Globus pallidus (tissue), 1 donor: ENCODE data around the gene CDKN1C.

ENCODE experiments used
- DNase-seq: peaks from one replicate; pipeline ENCODE4 v3.0.0-alpha.2; 2015; ENCODE audit warnings: low spot score

CDKN1C gene

DNA sequence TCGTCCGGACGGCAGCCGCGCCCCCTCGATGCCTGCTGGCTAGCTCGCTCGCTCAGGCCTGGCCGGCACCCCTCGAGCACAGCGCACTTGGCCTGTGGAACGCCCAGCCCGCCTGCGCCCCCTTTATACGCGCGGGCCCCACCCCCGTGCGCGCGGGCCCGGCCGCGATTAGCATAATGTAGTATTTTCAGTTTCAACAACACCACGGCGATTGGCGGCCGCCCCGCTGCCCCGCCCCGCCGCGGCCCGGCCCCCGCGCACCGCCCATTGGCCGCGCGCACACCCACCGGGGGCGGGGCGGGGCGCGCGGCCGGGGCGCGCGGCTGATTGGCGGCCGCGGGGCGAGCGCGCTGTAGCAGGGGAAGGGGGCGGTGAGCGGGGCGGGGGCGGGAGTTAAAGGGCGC, at the start of gene CDKN1C:
Gene CDKN1C (minus strand): TSS at position 98 of the 404 bp plus-strand sequence. CDS start 319 bp downstream, outside the sequence.
- DNase-seq, result peak; percentile 92

DNA sequence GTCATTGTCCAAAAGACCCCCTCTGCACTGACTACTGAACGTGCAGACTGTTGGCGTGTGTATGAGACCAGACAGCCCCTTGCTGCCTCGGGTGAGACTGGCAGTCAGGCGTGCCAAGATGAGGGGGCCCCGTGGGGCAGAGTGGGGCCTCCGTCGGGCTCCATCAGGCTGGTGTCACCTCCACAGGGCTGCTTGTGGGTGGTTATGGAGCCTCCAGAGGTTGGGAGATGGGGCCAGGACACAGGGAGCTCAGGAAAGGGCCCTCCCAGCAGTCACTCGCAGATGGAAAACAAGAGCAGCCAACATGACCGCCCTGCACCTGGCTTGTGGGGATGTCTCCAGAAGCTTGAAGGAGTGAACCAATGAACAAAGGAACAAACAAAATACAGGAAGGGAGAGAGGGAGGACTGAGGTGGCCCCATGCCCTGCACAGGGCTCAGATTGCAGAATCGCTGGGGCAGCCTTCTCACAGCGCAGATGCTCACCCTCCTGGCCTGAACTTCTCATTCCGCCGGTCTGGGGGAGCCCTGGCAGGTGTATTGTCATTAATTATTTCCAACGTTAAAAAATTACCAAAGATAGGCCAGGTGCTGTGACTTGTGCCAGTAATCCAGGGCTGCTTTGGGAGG, 49.1 kb upstream of the CDKN1C start:
- no peak for DNase-seq

DNA sequence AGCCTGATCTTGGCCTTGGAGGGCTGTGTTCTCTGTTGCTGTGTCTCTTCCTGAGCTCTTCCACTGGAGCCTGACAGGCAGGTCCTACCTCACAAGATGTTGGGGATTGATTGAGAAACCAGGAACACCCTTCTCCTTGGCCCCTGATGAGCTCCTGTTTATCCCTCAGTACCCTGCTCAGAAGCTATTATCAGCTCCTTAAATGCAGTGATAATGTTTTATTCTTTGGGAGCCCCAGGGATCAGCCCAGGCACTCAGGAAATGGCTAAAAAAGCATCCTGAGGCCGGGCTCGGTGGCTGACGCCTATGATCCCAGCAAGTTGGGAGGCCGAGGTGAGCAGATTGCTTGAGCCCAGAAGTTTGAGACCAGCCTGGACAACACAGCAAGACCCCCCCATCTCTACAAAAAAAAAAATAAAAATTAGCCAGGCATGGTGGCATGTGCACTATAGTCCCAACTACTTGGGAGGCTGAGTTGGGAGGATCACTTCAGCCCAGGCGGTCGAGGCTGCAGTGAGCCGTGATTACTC, 48.5 kb upstream of the CDKN1C start:
- DNase-seq, result no peak

DNA sequence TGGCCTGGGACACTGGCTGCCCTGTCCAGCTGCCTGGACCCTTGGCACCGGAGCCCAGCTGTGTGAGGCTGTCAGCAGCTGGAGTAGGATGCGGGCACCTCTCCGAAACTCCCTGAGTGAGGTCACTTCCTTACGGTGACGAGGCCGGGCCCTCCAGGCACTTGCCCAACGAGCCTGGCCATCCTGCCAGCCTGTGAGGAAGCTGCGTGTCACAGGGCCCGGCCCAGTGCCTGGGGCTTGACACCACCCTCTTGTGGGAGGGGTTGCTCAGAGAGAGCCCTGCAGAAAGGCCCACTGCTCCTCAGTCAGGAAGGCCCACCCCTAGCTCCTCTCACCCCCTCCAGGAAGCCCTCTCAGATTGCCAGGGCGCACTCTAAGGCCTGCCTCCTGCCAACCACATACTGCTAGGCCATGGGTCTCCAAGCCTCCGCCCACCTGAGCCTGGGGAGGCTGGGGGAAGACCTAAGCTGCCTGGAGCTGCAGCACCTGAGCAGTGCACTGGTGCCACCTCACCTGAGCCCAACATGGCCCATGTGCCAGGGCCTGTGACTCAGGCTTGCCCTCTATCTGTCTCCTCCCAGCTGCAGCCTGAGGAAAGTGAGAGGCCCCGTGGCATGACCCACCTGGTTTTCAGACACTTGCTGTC, 47.9 kb upstream of the CDKN1C start:
- peak; percentile 21 for DNase-seq

DNA sequence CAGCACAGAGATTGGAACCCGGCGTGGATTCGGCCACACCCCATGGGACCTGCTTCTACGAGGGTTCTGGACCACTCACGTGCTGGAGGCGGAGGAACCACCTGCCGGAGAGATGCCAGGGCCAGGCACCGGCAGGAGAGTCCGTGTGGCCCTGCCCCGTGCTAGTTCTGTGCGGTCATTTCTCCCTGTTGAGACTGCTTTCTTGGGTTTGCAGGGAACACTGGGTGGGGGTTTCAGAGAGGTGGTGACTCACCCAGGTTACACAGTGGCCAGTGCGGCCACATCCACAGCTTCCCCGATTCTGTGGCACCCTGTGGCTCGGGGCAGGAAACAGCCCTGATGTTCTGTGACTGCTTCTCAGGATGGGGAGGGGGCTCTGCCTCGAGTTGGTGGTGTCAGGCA, 47.3 kb upstream of the CDKN1C start:
- DNase-seq, result no peak

DNA sequence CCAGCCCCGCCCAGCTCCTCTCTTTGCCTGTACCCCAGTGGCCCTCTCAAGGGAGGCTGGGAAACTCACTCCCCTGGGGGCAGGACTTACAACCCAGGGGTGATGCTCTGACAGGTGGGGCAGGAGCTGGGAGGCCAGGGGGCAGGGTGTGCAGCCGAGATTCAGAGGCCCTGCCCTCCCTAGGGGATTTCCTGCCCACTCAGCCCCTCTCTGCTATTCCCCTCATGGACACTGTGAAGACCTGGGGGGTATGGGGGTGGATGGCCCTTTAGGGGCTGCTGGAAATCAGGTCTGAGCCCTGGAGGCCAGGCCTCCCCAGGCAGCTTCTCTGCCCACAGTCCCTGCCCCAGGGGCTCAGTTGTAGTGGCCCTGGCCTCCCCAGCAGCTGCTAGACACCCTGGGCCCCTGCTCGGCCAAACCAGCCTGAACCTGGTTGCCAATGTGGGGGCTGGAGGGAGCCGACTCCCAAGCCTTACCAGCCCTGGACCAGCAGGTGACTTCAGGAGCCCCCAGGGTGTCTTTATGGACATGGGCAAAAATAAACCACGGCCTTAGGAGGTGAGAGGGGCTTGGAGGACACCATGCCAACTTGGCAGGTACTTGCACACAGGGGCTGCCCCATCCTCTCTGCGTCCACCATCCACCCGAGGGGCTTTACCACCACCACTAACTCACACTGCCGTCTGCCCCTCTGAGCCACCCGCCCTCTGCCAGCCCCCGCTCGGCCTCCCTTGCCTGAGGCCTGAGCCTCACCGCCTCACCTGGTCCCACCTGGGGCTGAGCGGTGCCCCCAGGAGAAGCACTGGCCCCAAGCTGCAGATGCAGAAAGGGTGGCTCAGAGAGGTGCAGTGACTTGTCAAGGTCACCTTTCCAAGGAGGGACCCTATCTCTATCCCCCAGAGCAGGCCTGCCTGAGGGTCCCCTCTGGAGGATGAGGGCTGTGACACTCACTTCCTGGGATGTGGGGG, 46.5 kb upstream of the CDKN1C start:
- no peak for DNase-seq

DNA sequence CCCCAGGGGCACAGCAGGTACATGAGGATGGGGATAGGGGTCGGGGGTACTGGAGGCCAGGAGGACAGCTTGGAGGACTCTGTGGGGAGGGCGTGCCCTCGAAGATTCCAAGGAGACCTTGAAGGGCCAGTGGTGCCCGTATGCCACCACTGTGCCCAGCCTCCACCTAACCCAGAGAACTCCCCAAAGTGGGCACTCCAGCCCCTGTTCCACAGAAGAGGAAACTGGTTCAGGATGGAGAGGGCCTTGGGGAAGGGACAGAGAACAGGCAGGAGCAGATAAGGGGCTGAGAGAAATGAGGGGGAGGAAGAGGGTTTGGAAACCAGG, 45.8 kb upstream of the CDKN1C start:
- no peak for DNase-seq

DNA sequence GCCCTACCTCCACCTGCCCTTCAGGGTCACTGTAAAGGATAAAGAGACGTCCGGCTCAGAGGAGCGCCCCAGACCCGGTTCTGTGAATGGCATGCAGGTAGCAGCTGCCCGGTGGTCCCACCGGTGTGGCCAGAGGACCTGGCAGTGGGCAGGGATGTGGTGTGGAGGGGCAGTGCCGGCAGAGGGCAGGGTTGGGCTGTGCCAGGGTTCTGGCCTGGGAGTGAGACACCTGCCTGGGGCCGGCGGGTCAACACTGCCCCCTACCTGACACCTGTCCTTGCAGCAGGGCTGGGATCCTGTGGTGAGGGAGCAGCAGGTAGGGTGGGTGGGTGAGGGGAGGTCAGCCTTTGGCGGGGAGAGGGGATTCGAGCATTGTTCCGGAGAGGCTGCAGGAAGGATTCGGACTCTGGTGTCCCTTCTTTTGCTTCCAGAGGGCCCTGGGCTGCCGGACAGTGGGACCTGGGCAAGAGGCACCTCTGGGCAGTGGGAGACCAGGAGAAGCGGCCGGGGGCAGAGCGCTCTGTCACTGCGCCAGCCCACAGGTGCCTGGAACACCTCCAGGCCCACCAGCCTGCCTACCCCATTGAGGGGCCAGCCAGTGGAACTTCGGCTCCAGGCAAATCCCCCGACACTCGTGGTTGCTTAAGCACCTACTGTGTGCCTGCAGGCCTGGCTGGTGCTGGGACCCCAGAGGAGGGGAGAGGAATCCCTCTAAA, 45.3 kb upstream of the CDKN1C start:
- DNase-seq, result no peak

DNA sequence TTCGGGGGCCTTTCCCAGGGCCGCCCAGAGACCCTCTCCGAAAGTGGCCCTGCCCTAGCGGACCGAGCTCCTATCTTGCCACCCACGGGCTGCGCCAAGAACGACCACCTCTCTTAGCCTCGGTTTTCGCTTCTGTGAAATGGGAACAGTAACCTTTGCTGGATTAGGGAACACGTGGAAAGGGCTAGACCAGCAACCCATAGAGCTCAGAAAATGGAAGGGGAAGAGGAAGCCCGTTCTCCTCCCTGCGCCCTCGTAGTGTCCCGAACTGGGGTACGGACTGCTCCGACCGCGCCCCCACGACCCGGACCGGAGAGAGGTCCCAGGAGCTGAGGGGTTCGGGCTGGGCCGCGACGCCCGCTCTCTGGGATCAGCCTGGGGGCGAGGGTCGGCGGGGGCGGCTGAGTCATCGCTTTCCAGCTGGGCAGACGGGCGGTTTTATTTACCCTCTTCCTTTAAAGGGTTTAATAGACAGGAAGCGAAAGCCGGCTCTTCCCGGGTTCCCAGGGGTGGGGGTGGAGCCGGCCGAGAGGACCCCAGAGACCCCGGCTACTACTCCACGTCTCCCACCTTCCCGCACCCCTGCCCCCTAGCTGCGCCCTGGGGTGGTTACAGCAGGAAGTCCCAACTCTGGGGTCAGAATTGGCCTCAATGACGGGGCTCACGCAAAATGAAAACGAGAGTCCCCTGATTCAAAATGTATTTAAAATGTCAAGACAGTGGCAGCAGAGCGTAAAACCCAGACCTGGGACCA, 44.6 kb upstream of the CDKN1C start:
- no peak for DNase-seq

DNA sequence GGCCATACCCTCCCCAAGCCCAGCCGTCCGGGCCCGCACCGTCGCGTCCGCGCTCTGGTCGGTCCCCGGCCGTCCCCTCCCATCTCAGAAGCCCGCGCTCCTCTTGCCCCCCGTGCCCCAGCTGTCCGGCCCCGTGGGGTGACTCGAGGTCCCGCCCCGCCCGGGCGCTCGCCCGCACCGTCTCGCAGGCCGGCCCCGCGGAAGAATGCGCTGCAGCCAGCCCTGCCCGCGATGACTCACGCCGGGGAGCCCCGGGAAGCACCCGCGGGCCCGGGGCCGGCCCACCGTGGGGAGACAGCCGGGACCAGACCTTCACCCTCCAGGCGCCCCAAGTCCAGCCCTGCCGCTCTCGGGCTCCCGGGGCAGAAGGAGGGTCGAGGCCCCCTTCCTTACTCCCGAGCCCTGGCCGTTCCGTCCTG, 44.0 kb upstream of the CDKN1C start:
- no peak for DNase-seq

DNA sequence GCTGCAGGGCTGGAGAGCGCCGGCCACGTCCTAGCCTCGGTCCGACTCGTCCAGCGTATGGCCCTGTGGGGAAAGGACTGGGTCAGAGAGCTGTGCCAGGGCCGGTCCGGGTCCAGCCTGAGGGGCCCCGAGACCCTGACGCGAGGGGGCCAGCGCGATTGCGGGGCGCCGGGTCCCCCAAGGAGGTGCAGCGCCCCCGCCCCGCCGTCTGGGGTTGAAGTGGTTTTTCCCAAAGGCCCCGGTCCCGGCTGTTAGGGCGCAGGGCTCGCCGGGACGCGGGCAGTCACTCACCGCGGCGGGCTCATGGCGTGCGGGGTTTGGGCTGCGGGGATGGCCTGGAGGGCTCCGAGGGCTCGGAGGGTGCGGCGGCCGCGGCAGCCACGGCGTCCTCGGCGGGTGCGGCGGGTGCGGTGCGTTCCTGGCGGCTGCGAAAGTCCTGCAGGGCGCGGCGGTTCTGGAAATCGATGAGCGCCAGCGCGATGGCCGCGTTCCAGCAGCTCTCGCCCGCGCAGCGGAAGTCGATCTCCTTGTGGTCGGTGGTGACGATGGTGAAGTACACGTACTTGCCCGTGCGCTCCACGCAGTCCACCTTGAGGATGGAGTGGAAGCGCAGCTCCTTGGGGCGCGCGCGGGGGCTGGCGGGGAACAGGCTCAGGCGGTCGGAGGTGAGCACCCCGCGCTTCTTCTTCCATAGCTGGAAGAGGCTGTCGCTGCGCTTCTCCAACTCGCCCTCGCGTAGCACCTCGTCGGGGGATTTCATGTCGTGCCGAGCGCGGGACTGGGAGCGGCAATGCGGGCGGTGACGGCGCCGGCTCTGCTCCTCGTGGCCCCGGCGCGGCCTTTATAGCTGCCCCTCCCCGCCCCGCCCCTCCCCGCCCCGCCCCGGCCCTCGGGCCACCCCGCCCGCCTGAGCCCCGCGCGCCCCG, 43.3 kb upstream of the CDKN1C start, which contains the start of gene PHLDA2:
Gene PHLDA2 (minus strand): TSS at position 816 of the 926 bp plus-strand sequence. CDS start 56 bp downstream, at position 760.
- DNase-seq, result no peak

DNA sequence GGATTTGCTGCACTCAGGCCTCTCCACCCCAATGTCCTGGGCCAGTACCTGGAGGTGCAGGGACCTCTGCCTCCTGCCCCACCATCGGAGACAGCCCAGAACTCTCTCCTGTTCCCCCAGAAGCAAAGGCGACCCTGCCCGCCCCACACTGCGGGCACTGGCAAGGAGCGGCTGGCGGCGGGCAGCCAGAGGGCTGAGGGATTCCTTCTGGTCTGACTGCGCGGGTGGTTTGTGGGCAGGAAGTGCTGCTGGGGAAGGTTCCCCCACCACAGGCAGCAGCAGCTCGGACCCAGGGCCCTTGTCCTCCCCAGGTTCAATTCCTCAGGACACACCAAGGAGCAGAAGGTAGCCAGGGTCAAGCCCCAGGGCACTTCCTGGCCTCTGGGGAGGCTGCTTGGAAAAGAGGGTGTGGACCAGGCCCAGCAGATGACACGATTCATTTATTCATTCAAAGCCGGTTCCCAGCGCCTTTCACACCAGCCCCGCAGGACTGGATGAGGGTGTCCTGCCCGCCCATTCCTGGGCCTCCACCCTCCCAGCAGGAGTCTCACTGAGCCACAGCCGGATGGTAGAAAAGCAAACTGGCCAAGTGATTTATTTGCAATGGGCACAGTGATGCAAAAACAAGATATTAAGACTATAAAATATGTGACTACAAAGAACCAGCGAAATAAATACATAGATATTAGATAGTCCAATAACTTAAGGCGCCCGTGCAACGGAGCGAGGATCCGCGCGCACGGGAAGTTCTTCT, 42.5 kb upstream of the CDKN1C start:
- DNase-seq, result no peak

DNA sequence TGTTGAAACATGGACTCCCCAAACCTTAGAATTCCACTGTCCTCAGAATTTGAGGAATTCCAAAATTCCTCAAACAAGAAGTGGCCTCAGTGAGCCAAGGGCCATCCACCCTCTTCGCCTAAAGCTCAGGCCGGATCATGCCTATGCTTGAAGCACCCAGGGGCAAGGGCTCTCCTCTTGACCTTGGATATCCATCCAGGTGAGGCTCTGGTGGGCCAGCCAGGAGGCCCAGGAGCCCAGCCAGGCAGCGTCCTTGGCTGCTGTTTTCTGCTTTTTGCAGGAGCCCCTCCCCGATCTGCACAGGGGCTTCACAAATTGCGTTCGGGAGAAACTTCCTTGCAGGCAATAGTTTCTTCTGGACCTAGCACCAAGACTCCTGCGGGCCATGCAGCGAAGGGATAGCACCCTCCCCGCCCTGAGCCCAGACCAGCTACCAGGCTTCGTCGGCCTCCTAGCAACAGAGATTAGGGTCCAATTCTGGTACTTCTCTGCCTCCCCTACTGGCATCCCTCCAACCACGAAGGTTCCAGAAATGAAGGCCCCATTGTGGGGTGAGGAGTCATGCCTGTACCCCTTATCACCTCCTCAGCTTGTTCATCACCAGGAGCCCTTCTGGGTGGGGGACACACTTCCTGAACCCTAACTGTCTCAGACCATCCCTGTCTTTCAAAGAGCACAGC, 41.7 kb upstream of the CDKN1C start:
- no peak for DNase-seq

DNA sequence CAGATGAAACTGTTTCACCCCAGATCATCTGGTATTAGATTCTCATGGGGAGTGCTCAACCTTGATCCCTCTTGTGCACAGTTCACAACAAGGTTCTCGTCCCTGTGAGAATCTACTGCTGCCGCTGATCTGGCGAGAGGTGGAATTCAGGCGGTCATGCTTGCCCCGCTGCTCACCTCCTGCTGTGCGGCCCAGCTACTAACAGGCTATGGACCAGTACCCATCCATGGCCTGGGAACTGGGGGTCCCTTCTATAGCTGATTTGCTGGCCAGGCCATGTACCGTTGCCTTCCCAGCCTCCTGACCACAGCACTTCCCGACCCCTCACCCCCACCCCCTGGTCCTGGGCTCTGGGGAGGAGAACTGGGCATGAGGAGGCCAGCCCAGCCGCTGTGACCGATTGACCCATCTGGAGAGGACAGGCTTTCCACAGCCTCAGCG, 41.1 kb upstream of the CDKN1C start:
- DNase-seq, result no peak

DNA sequence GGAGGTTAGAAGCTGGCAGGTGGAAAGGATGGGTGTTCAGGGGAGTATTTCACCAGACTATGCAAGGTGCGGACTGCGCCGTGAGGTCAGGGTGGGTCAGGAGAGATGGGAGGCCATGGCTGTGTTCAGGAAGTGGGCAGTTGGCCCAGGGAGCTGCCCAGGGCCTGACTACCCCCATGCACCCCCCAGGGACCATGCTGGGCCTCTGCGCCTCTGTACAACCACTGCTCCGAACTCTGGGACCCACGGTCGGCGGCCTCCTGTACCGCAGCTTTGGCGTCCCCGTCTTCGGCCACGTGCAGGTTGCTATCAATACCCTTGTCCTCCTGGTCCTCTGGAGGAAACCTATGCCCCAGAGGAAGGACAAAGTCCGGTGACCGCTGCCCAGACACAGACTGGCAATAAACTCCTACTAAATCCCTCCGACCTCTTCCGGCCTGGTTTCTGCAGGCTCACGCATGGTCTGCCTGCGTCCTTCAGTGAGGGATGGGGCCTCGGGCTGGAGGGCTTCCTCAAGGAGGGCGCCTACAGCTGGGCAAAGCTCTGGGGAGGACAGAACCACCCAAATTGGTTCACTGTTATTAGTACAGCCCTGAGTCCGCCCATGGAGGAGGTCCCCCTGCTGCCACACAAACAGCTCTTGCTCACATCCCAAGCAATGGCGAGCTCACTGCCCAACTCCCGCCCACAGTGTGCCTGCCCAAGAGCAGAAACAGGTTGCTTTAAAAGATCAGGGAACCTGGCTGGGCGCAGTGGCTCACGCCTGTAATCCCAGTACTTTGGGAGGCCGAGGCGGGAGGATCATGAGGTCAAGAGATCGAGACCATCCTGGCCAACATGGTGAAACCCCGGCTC, 39.5 kb upstream of the CDKN1C start:
- no peak for DNase-seq

DNA sequence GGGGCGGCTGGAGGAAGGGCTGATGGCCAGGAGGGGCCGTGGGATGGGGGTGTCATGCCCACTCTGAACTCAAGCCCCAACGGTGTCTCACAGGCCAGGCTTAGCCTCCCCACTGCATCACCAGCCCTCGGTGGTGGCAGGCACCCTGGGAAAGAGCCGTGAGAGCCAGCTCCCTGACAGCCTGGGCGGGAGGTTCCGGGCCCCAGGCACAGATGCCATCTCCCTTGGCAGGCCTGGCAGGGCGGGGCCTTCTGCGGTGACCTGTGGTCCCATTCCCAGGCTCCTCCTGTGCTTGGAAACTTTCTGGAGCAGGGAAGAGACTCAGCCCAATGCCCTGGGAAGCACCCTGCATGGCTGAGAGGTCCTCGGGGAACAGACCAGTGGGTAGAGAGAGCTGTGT, 38.8 kb upstream of the CDKN1C start:
- no peak for DNase-seq
